PC-9 (cell line): Measurements from ENCODE around the gene SAP130. TPM values are rescaled to one million over a fixed set of nuclear protein-coding genes. Genes with fewer than 3 reads are reported as not detected.
A peak's percentile ranks its signal among the peaks of the same experiment; 100 is the strongest.

Source experiments
- BruUV-seq: library from RNA; stranded (reverse); fragments of 400-500 nt; replicated peaks from 2 replicates; lab custom pipeline; 2021; lab: Mats Ljungman, UMichigan
- CTCF ChIA-PET: fragments of 300-600 bp; sonication (Branson Sonifier 250); formaldehyde crosslinking; loops from one replicate; lab custom pipeline; 2022; ENCODE audit warnings: antibody characterized with exemption; lab: Charles Lee
- POLR2A ChIA-PET: fragments of 300-600 bp; sonication (Branson Sonifier 250); formaldehyde crosslinking; loops from one replicate; lab custom pipeline; 2022; ENCODE audit warnings: antibody characterized with exemption; ENCODE audit not compliant: unreplicated experiment; lab: Charles Lee
- DNase-seq, 2 experiments: peaks; one replicate each; pipeline versions ENCODE4 v3.0.0 to v3.0.0-alpha.2; 2015 to 2022; ENCODE audit warnings: mixed read lengths in 1 of 2
- H2AFZ ChIP-seq: fragments of 200-600 bp; sonication (generic); 2 replicates; pipeline ENCODE4 v1.8.1; 2017; ENCODE audit warnings: antibody characterized with exemption
- H3F3A ChIP-seq: fragments of 200-600 bp; sonication (generic); 2 replicates; pipeline ENCODE4 v1.8.1; 2017; ENCODE audit warnings: antibody characterized with exemption, mild to moderate bottlenecking, low read depth; ENCODE audit not compliant: insufficient read depth
- H3K27ac ChIP-seq: fragments of 200-600 bp; sonication (generic); 2 replicates; pipeline ENCODE4 v1.6.1; 2016; ENCODE audit warnings: mixed run types
- H3K27me3 ChIP-seq: fragments of 200-600 bp; sonication (generic); 2 replicates; pipeline ENCODE4 v1.6.1; 2016; ENCODE audit warnings: low read depth, mixed run types; ENCODE audit not compliant: insufficient read depth
- H3K36me3 ChIP-seq: fragments of 200-600 bp; sonication (generic); 2 replicates; pipeline ENCODE4 v1.6.1; 2016; ENCODE audit warnings: low read depth, mixed run types
- H3K4me1 ChIP-seq: fragments of 200-600 bp; sonication (generic); replicated peaks from 2 replicates; pipeline ENCODE4 v1.6.1; 2016; ENCODE audit warnings: mixed run types; ENCODE audit not compliant: insufficient read depth
- H3K4me2 ChIP-seq: fragments of 200-600 bp; sonication (generic); 2 replicates; pipeline ENCODE4 v1.6.1; 2017; ENCODE audit warnings: mixed run types
- H3K4me3 ChIP-seq: fragments of 200-600 bp; sonication (generic); 2 replicates; pipeline ENCODE4 v1.6.1; 2016; ENCODE audit warnings: mixed run types
- H3K79me2 ChIP-seq: fragments of 200-600 bp; sonication (generic); 2 replicates; pipeline ENCODE4 v1.6.1; 2017; ENCODE audit warnings: low read depth, mixed run types
- H3K9me2 ChIP-seq: fragments of 200-600 bp; sonication (generic); 2 replicates; pipeline ENCODE4 v1.8.1; 2017; ENCODE audit warnings: mild to moderate bottlenecking; ENCODE audit not compliant: insufficient read depth
- H3K9me3 ChIP-seq: fragments of 200-600 bp; sonication (generic); 2 replicates; pipeline ENCODE4 v1.8.1; 2016; ENCODE audit warnings: low read depth; ENCODE audit not compliant: insufficient read depth
- H4K20me1 ChIP-seq: fragments of 200-600 bp; sonication (generic); 2 replicates; pipeline ENCODE4 v1.8.1; 2017; ENCODE audit not compliant: insufficient read depth
- EZH2 ChIP-seq: fragments of 200-600 bp; sonication (generic); IDR thresholded peaks from 2 replicates; pipeline ENCODE4 v1.8.0; 2017; ENCODE audit warnings: antibody characterized with exemption, low read depth
- intact Hi-C: fragments of 100-400 bp; cut with micrococcal nuclease; formaldehyde crosslinking; loops from one replicate; pipeline ENCODE4 v1.10.0; 2022; ENCODE audit not compliant: unreplicated experiment
- total RNA-seq: library from RNA; stranded (reverse); gene quantifications from 2 replicates; pipeline ENCODE4 v1.2.3, GENCODE V29; 2021
- TF ChIP-seq, protein P1 (sequence below): fragments of 200-600 bp; sonication (generic); conservative IDR thresholded peaks from 2 replicates; pipeline ENCODE4 v1.6.1; 2017; ENCODE audit warnings: mixed run types, antibody characterized with exemption, mild to moderate bottlenecking, moderate library complexity

Gene SAP130
- total RNA-seq, 1 experiment from 2014 or later: 33.9 TPM

- Histone ChIP-seq H3K27ac (no peak overlapping the region), H3K79me2 (peaks cover 30% of the 10 kb centered on the region), H3K9me3 (peaks cover 15% of the 10 kb centered on the region; the same call in 1 of the 2 replicates), H3K4me3 (peak overlapping the region; percentile 71), H3F3A (peaks cover 18% of the 10 kb centered on the region), H3K4me1 (peaks cover 17% of the 10 kb centered on the region), H3K4me2 (peak overlapping the region; percentile 82), H4K20me1 (peaks cover 20% of the 10 kb centered on the region), H3K36me3 (0 out of 2 replicates have a peak, but pooled peaks cover 4% of the 10 kb centered on the region), H3K27me3 (no peaks in the 10 kb centered on the region), H2AFZ (peak overlapping the region; percentile 93), H3K9me2 (no peaks in the 10 kb centered on the region)
- TF ChIP-seq EZH2: no peak
- TF ChIP-seq, protein P1, sequence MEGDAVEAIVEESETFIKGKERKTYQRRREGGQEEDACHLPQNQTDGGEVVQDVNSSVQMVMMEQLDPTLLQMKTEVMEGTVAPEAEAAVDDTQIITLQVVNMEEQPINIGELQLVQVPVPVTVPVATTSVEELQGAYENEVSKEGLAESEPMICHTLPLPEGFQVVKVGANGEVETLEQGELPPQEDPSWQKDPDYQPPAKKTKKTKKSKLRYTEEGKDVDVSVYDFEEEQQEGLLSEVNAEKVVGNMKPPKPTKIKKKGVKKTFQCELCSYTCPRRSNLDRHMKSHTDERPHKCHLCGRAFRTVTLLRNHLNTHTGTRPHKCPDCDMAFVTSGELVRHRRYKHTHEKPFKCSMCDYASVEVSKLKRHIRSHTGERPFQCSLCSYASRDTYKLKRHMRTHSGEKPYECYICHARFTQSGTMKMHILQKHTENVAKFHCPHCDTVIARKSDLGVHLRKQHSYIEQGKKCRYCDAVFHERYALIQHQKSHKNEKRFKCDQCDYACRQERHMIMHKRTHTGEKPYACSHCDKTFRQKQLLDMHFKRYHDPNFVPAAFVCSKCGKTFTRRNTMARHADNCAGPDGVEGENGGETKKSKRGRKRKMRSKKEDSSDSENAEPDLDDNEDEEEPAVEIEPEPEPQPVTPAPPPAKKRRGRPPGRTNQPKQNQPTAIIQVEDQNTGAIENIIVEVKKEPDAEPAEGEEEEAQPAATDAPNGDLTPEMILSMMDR: no peak
- DNase-seq: no peak
- no TSS peak for BruUV-seq
- intact Hi-C loops: loop anchor here (1.0 to 5.0 kb wide), 2 partner anchors 63 to 279 kb away; partner anchors contain the start of gene UGGT1
- CTCF ChIA-PET: interaction anchor here (0.6 to 0.7 kb wide), 2 partner anchors 62 to 120 kb away, joined by 5 to 6 read pairs; partner anchors contain the start of gene UGGT1
- POLR2A ChIA-PET: no interaction called here
Measured at GRCh38 chr2:128028668-128029054, 802 bp upstream of the SAP130 start.

GRCh38 chr2:128027278-128027800 lies 520 bp downstream of the SAP130 start:
- no peak for TF ChIP-seq EZH2
- TF ChIP-seq, protein P1: no peak
- BruUV-seq: no TSS peak
- Histone ChIP-seq H3K27ac (peak overlapping the region; percentile 28; the same call in 1 of the 2 replicates), H2AFZ (peak overlapping the region; percentile 91), H3K9me2 (no peaks in the 10 kb centered on the region), H3K79me2 (peaks cover 43% of the 10 kb centered on the region), H3K4me3 (peak overlapping the region; percentile 98), H3K4me2 (peak overlapping the region; percentile 39), H3K9me3 (peaks cover 1% of the 10 kb centered on the region; the same call in 1 of the 2 replicates), H3K36me3 (0 out of 2 replicates have a peak, but pooled peaks cover 4% of the 10 kb centered on the region), H3F3A (peaks cover 18% of the 10 kb centered on the region), H4K20me1 (peaks cover 20% of the 10 kb centered on the region), H3K27me3 (no peaks in the 10 kb centered on the region), H3K4me1 (peaks cover 17% of the 10 kb centered on the region)
- intact Hi-C loops: loop anchor here (2.0 to 5.0 kb wide), 2 partner anchors 169 to 280 kb away; partner anchors contain the start of gene POLR2D
- CTCF ChIA-PET: no interaction called here
- peak; percentile 98 to 99 for DNase-seq
- POLR2A ChIA-PET: interaction anchor here (0.7 kb wide), 1 partner anchor 562 kb away, joined by 5 read pairs; no protein-coding TSS in a partner anchor

DNA sequence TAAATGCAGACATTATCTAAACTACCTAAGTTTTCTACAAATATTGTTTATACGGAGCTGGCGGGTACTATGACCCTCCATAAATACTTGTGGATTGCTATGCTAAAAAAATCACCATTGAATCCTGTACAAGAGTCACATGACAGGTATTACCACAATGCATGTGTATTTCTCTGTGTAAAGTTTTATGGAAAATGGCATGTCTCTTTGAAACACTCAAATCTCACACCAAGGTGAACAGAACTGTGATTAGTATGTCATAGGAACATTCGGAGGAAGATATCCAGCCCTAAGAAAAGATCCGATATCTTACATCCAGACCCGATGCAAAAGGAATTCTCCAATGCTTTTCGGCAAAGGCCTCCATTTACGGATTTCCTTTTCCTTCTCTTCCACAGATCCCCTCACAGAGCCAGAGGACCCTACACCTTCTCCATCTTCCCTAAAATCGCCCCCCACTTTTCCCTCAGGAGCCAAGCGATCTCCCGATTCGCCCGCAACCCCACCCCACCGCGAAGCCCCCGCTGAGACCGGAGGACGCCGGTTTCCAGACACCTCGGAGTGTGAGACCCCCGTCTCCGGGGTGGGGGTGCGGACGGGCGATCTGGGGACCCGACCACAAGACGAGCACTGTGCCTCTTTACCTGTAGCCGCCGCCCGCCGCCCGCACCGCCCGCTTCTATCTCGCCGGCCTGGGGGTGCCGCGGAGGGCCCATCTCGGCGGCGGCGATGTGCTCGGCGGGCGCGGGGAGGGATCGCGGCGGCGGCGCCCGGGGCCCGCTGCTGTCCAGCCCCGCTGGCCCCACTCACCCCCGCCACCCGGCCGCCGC lies 1.2 kb downstream of the SAP130 start:
- Histone ChIP-seq H3K4me3 (peak overlapping the region; percentile 98), H3F3A (peaks cover 11% of the 10 kb centered on the region), H4K20me1 (peaks cover 20% of the 10 kb centered on the region), H3K9me3 (no peaks in the 10 kb centered on the region), H3K36me3 (0 out of 2 replicates have a peak, but pooled peaks cover 4% of the 10 kb centered on the region), H3K4me1 (peaks cover 17% of the 10 kb centered on the region), H3K79me2 (peaks cover 46% of the 10 kb centered on the region), H3K27ac (no peak overlapping the region), H3K9me2 (no peaks in the 10 kb centered on the region), H2AFZ (peak overlapping the region; percentile 89), H3K4me2 (peak overlapping the region; percentile 90), H3K27me3 (no peaks in the 10 kb centered on the region)
- POLR2A ChIA-PET: no interaction called here
- DNase-seq: no peak
- no TSS peak for BruUV-seq
- intact Hi-C loops: loop anchor here (2.0 to 5.0 kb wide), 2 partner anchors 168 to 281 kb away; partner anchors contain the start of gene POLR2D
- CTCF ChIA-PET: no interaction called here
- no peak for TF ChIP-seq EZH2
- TF ChIP-seq, protein P1: no peak
